ENCODE measurements around the gene TBC1D14. TPM values are rescaled to one million over a fixed set of nuclear protein-coding genes. Genes with fewer than 3 reads are reported as not detected.
A peak's percentile ranks its signal among the peaks of the same experiment; 100 is the strongest.

TBC1D14 gene
- total and polyA plus RNA-seq, 10 of the 15 experiments (the other 5 are each of a cell fraction or from before 2014, with no cell fraction given): 0.87 to 39.3 (median 30.1) TPM

- TF ChIP-seq ZNF592 (IDR thresholded peaks at IDR 0.05) (no peak), TARDBP (IDR thresholded peaks at IDR 0.05; ENCODE audit: borderline replicate concordance) (no peak), BACH1 (IDR thresholded peaks at IDR 0.05; ENCODE audit: borderline replicate concordance) (no peak), MLLT1 (IDR thresholded peaks at IDR 0.05) (no peak), NFIC (IDR thresholded peaks at IDR 0.05; ENCODE audit: low read depth, low read length) (peak; percentile 86), SP1 (IDR thresholded peaks at IDR 0.05; ENCODE audit: low read depth, low read length) (no peak), ATF7 (IDR thresholded peaks at IDR 0.05; ENCODE audit: low read depth) (no peak), PML (IDR thresholded peaks at IDR 0.05; ENCODE audit: low read length) (0 out of 2 replicates have a peak, but pooled peaks have one; percentile 60), YBX1 (IDR thresholded peaks at IDR 0.05) (no peak), CEBPB (IDR thresholded peaks at IDR 0.05; ENCODE audit: borderline replicate concordance in 1 of 2, low read depth in 2 of 2, low read length in 2 of 2) (peak in 1 of 2 experiments; percentile 60; a peak in 1 of 4 replicates), ZBTB4 (CRISPR knock-in tag; IDR thresholded peaks at IDR 0.05) (no peak), NBN (IDR thresholded peaks at IDR 0.05) (no peak), MTA2 (IDR thresholded peaks at IDR 0.05; ENCODE audit: low read depth) (no peak; the same call in 1 of the 2 replicates), RUNX3 (IDR thresholded peaks at IDR 0.05; ENCODE audit: low read length) (peak; percentile 89), PAX8 (IDR thresholded peaks at IDR 0.05) (no peak), BCLAF1 (IDR thresholded peaks at IDR 0.05) (no peak), ZBED1 (IDR thresholded peaks at IDR 0.05; ENCODE audit: borderline replicate concordance) (no peak), HDAC6 (IDR thresholded peaks at IDR 0.05; ENCODE audit: unreplicated experiment) (no peak)
Measured at GRCh38 chr4:6942238-6942800, 32.7 kb downstream of the TBC1D14 start (continued).
